NCI-H524 (cell line): Measurements from ENCODE around the gene C10orf67.
"Not testable (repeated sequence)": the region's sequence is repeated elsewhere in the genome, so short reads cannot be mapped to it uniquely, and the experiment has no call there.

Experiments used
- DNase-seq, 2 experiments: peaks; one replicate each; lab custom pipeline; 2025; lab: John Stamatoyannopoulos, UW

The C10orf67 gene

DNA sequence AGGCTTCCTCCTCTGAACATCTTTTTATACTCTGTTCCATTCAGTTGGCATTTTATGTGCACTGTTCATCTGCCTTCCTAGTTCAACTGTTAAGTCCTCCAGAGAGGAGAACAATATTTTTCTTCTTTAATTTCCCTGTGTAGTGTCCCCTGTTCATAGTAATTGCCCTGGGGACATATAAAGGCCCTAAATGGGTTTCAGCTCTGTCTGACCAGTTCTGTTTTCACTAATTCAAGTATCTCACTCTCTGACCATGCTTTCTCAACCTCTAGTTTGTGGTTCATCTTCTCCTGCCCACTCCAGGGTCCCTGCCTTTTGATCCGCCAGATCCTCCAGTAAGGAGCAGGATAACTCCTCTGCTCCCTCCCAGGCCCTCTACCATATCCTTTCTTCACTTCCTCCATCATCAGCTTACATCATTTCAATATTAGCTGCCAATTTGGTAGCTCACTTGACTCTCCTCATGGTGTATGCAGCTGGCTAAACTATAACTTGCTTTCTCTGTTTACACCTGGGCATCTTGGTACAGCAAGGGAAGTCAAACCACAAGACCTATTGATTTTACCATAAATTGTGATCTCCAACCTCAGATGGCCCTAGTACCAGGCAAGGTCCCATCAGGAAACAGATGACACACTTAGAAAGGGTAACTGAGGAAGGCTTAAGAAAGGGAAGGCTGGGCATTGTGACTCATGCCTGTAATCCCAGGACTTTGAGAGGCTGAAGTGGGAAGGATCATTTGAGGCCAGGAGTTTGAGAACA lies 17.7 kb upstream of the C10orf67 start:
- DNase-seq, result no peak

DNA sequence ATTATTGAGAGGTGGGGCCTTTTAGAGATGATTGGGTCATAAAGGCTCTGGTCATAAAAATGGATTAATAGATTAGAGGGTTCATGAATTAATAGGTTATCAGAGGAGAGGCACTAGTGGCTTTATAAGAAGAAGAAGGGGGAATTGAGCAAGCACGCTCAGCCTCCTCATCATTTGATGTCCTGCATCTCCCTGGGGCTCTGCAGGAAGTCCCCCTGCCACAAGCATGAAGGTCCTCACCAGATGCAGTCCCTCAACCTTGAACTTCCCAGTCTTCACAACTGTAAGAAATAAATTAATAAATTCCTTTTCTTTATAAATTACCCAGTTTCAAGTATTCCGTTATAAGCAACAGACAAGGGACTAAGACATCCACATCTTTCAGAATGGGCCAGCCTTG lies 17.1 kb upstream of the C10orf67 start:
- DNase-seq, result no peak

DNA sequence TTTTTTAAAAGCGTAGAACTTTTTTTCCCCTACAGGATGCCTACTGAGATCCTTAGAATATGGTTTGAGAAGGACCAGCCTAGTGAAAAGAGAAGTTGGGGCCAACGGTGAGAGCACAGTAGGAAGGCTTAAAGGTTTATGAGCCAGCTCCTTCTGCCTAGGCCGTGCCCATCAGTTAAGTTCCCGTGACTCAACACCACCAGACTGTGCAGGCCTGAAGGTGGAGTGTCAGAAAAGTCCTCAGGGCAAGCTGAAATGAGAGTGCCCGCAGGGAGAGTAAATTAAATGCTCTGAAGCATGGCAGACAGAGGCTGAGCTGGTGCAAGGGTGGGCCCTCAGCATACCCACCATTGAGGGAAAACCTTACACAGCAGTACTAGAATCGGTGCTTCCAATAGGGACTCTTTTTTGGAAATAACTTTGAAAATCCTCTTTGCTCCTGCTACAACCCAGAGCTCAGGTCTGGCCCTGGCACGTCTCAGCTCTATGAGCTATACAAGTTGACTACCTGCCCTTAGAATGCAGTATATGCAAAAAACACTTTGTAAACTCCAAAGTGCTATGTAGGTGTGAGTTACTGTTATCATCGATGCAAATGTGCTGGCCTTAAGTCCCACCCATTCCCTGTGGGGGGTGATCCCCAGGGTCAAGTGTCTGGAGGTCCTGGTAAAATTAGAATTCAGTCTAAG lies 15.2 kb upstream of the C10orf67 start:
- no peak for DNase-seq

DNA sequence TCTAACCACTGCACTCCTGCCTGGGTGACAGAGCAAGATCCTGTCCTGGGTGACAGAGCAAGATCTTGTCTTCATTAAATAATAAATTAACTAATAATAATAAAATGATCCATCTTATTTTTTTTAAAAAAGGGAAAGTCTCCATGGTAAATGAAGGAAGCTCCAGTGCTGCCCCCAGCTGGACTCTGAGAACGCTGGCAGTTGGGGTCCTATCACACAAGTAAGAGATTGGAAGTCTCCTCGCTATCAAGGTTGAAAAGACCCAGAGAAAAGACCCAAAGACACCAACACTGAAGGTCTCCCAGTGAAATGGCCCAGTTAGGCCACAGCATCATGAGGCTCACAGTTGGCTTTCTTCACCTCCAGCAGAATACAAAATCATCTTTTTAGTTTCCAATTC lies 13.8 kb upstream of the C10orf67 start:
- no peak for DNase-seq

DNA sequence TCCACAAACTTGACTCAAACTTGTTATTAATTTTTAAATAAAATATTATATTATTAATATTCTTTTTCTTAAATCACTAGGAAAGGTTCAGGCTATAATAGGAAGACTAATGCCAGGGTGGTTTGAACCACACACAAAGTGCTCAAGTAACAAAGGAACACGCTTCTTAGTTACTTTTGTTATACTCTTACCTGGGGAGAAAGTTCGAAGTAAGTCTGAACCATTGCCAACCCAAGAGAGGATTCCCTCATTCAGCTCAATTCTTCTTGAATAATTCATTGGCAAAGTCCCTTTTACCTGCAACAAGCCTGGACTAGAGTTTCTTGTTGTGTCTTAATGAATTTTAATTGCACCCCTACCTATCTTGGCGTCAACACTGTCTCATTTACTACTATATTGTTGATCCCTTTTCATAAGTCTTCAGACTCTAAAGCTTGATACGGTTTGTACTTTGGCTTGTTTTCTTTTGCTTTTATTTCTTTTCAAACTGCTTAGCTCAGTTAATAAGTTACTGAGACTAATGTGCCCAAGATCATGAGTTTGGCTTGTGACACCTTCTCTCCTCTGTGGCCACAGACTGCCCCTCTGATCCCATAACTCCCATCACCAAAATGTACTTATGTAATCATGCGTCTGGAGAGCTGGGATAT lies 10.2 kb upstream of the C10orf67 start:
- no peak for DNase-seq

DNA sequence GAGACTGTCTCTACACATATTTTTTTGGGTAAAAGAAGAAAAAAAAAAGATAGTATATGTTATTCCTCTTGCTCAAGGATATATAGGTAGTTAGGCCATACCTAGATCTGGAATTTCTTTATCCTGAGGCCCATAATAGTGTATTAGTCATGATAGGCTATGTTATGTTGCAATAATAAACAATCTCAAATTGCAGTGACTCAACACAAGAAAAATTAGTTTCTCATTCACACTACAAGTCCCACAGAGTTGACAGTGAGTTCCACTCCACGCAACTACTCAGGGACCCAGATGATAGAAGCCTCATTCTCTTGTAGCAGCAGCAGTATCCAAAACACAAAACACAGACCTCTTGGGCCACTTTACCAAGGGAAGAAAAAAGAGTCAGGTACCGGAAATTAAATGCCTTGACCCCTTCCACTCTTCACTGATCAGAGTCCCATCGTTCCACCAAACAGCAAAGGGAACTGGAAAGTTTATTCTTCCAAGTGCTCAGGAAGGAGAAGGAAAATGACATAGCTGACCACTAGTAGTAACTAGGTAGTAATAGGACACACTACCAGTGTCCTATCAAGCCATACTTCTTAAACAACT lies 7.4 kb upstream of the C10orf67 start:
- no peak for DNase-seq

DNA sequence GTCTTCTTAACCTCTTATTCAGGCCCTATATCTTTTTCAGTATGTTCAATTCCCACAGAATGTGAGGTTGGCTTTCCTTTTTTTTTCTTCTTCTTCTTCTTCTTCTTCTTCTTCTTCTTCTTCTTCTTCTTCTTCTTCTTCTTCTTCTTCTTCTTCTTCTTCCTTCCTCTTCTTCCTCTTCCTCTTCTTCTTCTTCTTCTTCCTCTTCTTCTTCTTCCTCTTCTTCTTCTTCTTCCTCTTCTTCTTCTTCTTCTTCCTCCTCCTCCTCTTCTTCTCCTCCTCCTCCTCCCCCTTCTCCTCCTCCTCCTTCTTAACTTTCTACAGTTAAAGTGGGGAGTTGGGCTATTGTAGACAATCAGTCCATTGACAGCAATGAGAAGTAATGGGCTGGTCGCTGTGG lies 6.1 kb upstream of the C10orf67 start:
- not testable (repeated sequence) for DNase-seq

DNA sequence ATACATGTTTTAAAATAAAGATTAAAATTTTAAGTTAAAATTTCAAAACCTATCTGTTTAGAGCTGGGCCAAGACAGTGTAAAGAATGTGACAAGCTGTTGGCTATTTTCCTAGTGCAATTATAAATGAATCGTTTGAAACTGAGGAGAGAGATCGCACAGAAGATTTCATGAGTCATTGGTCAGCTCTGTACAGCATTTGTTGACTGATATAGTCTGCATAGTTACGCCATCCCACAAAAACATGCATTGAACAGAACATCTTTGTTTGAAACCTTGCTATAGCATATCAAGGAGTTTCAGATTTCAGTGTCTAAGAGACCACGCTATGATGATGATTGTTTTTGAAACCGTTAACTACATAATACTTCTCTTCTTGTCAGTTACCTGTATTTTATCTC lies 1.3 kb upstream of the C10orf67 start:
- DNase-seq, result no peak

DNA sequence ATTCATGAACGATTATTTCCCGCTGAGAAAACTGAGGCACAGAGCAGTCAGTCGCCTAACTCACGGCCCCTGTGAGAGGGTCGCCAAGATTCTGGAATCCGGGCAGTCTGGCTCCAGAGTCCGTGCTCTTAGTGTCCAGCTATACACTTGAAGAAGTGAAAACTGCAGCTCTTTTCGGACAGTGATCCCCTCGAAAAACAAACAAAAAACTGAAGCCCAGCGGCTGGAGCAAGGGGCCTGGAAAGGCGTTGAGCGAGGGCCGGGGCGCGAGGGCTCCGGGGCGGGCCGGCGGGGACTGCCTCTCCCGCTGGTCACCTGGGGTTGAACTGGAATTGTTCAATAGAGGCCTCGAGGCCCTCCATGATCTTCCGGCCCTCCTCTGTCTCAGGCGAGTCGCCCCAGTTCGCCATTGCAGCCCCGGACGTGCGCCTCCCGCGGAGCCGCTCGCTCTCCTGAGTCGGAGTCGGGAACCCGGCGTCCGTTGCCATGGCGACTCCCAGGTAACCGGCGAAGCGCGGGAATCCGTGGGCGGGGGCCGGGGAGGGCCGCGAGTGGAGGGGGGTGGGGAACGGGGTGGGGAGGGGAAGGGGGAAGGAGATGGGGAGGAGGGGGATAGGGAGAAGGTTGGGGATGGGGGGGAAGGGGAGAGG lies 881 bp downstream of the C10orf67 start:
- DNase-seq, result peak; percentile 23 to 57

DNA sequence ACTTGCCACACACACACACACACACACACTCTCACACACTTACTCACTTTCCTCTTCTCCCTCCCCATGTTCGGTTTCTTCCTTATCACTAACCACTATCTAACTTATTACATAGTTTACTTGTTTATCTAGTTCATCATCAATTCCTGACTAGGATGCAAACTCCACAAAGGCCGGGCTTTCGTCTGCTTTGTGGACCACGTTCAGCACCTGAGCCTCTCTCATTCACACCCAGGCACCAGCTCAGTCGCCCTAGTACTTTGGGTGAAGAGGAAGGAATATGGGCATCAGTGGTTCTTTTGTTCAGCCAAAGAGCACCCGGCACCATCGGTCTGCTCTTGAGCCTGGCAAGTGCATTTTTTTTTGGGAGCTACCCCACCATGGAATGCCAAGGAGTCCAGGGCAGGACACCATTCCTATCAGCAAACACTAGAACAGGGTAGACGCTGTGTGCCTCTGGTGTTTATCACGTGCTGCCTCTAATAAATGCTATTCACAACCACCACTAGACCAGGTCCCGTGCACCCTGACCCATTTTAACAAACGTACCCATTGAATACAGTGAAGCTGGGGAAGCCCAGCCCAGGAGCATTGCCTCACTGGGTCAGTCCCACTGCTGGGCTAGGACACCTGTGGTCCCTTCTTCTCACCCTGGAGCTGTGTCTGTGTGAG lies 2.2 kb downstream of the C10orf67 start:
- no peak for DNase-seq

DNA sequence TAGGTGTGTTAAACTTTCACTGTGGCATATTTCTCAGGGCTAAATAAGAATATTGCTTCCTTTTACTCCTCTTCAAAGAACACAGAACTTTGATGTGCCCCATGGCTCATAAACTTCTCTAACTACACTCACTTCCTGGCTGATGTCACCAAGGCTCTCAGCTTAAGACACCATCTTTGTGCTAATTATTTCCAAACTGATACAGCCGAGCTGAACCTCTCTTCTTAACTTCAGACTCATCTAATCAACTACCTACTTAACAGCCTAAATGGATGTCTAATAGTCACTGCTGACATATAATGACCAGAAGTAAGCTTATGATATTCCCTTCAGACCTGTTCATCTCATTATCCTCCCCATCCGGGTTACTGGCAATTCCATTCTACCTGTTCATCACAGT lies 3.6 kb downstream of the C10orf67 start:
- no peak for DNase-seq

DNA sequence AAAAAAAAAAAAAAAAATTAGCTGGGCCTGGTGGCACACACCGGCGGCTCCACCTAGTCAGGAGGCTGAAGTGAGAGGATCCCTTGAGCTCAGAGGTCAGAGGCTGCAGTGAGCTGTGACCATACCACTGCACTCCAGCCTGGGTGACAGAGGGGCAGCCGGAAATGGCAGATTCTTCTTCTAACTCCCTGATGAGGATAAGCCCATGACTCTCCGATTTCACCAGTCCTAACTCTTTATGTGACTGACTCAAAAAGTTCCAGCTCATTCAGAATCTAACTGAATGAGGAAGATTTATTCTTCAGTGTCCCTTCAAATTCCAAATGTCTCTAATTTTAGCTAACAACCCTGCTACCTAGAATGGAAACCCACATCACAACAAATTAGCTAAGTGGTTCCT lies 4.2 kb downstream of the C10orf67 start:
- DNase-seq, result no peak

DNA sequence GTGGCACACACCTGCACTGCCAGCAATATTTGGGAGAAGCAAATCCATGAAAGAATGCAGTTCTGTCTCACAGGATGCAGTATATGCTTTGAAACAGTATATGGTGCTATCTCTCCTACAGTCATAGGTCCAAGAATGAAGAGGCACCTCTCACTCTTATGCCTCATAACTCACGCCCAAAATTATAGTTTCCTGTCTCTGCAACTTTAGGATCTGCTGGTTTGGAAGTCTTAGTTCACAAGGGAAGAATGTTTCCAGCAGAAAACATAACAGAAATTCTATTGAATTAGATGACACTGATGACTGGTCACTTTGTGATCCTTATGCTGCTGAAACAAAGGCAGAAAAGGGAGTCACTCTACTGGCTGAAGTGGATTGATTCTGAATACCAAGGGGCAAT lies 5.7 kb downstream of the C10orf67 start:
- DNase-seq, result no peak

DNA sequence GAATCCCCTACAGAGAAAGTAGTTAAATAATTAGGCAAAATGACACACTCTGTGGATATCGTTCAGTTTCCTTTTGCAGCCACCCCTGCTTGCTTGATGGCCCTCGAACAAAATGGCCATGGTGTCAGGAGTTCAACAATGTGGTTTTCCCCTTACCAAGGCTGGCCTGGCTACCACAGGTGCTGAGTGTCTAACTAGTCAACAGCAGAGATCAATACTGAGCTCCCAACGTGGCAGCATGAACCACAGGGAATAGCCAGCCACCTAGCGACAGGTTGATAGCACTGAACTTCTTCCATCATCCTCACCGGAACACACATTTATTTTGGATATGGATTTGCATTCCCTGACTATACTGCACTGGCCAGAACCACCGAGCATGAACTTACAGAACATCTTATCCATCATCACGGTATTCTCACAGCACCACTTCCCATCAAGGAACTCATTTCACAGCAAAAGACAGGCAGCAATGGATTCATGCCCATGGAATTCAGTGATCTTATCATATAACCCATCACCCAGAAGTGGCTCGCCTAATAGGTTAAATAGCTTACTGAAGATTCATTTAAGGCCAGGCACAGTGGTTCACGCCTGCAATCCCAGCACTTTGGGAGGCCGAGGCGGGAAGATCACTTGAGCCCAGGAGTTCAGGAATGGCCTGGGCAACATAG lies 6.3 kb downstream of the C10orf67 start:
- no peak for DNase-seq

DNA sequence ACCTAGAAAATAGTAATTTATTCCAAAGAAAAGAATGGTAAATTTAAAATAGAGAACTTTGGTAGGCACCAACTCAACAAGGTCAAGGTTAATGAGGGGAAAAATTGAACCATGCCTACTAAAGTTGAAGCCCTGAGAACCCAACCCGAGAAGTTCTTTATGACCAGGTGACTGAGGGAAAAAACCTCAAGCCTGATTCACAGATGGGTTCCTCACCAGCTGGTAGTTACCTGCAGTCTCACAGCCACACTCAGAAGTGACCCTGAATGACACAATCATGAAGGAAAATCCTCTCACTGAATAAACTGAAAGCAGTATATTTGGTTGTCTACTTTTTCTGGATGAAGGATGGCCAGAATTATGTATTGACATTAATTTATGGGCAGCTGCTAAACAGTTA lies 7.0 kb downstream of the C10orf67 start:
- DNase-seq, result no peak

DNA sequence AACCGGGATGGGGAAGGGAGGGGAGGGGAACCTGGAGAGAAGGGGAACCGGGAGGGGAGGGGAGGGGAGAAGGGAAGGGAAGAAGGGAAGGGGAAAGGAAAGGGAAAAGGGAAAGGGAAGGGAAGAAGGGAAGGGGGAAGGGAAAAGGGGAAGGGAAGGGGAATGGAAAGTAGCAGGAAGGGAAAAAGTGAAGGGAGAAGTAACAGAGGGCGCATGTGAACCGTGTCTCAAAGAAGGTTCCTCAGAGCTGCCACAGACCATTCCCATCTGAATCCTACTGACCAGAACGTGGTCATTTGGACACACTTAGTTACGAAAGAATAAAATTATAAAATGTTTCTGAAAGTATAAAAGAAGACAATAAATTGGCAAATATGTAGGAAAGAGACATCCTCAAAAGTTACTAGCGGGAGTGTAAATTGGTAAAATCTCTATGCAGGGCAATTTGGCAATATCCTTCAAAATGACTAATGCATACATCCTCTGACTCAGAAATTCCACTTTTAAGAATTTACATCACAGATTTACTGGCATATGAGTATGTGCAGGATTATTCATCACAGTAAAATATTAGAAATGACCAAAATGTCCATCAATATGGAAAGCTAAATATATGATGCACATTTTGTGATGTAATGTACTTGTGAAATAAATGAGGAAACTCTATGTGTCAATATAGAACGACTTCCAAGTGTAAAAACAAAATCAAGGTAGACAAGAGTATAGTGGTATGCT lies 12.9 kb downstream of the C10orf67 start:
- DNase-seq, result no peak

DNA sequence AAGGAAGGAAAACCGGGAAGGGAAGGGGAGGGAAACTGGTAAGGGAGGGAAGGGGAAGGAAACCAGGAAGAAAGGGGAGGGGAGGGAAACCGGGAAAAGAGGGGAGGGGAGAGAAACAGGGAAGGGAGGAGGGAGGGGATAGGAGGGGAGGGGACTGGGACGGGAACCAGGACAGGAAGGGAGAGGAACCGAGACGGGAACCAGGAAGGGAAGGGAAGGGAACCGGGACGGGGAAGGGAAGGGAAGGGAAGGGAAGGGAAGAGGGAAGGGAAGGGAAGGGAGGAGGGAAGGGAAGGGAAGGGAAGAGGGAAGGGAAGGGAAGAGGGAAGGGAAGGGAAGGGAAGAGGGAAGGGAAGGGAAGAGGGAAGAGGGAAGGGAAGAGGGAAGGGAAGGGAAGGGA lies 13.6 kb downstream of the C10orf67 start:
- no peak for DNase-seq

DNA sequence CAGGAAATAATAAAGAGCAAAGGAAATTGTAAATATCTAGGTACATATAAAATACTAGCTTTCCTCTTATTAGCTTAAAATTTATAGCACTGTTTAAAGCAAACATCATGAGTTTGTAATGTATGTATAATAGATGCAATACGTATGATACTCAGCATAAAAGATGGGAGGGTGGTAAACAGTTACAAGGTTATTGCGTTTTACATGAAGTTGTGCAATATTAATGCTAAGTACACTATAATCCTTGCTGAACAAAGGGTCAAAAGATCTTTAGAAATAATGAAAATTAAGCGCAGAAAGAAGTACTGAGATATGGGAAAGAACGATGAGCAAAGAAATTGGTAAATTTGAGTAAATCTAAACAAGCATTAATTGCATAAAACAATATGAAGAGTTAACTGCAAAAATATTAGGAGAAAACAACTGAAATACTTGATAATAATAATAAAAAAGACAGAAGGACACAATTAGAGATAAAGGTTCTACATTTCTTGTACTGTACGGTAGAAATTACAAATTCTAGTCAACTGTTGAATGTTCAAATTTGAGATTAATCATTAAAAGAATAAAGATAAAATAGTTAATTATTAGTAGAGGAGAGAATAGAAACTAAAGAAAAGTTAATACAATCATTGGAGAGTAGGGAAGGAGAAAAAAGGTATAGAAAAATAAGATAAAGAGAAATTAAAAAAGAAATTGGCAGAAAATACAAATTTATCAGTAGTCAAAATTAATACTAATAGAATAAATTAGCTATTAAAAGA lies 17.9 kb downstream of the C10orf67 start:
- DNase-seq, result no peak

DNA sequence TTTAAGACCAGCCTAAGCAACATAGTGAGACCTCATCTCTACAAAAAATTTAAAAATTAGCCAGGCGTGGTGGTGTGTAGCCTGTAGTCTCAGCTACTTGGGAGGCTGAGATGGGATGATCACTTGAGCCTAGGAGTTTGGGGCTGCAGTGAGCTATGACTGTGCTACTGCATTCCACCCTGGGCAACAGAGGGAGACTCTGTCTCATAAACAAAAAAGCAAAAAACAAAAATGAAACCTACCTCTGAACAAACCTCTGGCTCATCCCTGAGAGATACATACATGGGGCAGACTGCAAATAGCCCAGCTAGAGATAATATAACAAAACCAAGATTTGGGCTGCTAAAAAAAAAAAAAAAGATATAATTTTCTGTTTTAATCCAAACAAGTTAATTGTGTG lies 19.5 kb downstream of the C10orf67 start:
- DNase-seq, result no peak

DNA sequence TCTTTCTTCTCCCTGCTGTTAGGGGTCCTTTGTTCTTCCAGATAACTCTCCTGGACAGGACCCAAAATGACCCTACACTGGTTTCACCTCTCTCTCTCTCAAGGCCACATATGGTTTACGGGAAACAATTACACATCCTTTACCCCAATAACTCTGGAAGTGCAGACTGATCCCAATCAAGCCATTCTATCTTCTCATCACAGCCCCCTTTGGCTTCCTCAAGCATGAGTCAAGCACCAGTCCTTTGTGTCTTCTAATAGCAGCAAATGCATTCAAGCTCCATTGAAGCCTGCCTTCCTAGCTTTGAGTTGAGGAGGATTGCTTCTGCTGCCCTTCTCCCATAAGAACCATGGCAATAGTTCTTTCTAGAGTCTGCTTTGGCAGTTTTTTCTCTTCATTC lies 20.2 kb downstream of the C10orf67 start:
- DNase-seq, result no peak
